Stimulated activated CD8-positive, alpha-beta memory T cell treated with anti-CD3 and anti-CD28 coated beads, Interleukin-15, amount 100 ng/mL, for 48 hours (primary cell): ENCODE measurements around the gene SLC1A4.

ENCODE experiments used
- DNase-seq, 2 donors: peaks; one replicate each; pipeline ENCODE4 v3.0.0-alpha.2; 2020; ENCODE audit warnings: low read depth in 2 of 2

Gene SLC1A4

DNA sequence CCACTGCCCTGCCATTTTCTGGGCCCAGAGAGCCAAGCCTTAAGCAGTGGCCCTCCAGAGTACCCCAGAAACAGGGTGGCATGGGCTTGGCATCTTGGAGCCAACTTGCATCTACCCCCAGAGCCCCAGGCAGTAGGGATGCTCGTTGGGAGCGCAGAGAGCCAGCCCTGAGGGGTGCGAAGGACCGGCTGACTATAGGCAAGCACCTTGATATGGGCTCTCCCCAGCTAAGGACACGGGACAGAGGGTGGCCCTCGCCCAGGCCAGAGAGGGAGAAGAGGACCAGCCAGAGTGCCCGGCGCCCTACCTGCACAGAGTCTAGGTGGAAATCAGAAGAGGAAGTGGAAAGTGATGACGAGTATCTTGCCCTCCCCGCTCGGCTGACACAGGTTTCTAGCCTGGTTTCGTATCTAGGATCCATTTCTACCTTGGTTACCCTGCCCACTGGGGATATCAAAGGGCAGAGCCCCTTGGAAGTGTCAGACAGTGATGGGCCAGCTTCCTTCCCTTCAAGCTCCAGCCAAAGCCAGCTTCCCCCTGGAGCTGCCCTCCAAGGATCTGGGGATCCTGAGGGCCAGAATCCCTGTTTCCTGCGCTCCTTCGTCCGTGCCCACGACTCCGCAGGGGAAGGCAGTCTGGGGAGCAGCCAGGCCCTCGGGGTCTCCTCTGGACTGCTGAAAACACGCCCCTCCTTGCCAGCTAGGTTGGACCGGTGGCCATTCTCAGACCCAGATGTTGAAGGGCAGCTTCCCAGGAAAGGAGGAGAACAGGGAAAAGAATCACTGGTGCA lies 83.2 kb downstream of the SLC1A4 start:
- no peak for DNase-seq
